ENCODE measurements around the gene NT5DC4. TPM values are rescaled to one million over a fixed set of nuclear protein-coding genes. Genes with fewer than 3 reads are reported as not detected.

The NT5DC4 gene
- total RNA-seq, 1 donor from 2014 or later, result not detected

DNA sequence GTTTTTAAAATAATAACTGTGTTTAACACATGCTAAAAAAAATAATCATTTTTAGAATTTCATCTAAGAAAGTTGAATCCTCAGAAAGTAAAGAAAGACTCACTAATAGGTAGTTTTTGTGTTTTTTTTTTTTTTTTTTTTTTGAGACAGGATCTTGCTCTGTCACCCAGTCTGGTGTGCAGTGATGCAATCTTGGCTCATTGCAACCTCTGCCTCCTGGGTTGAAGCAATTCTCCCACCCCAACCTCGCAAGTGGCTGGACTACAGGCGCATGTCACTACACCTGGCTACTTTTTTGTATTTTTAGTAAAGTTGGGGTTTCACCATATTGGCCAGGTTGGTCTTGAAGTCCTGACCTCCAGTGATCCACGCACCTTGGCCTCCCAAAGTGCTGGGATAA lies 36.4 kb downstream of the NT5DC4 start:
- Histone ChIP-seq H3K27me3 (no peaks in the 10 kb centered on the region), H3K9ac (no peak overlapping the region), H3K4me3 (no peak overlapping the region), H3F3A (ENCODE audit: low read depth) (no peaks in the 10 kb centered on the region), H4K20me1 (ENCODE audit: low read depth) (no peaks in the 10 kb centered on the region), H3K36me3 (peaks cover 33% of the 10 kb centered on the region), H3K27ac (no peak overlapping the region), H2AFZ (replicated peaks) (no peak overlapping the region), H3K79me2 (ENCODE audit: low read depth) (peaks cover 32% of the 10 kb centered on the region), H3K9me3 (ENCODE audit: low read depth) (no peaks in the 10 kb centered on the region), H3K4me2 (no peak overlapping the region), H3K4me1 (no peaks in the 10 kb centered on the region)
- TF ChIP-seq EZH2 (IDR thresholded peaks at IDR 0.05) (no peak), EZH2phosphoT487 (IDR thresholded peaks at IDR 0.05) (no peak)
- TF ChIP-seq, protein P1, sequence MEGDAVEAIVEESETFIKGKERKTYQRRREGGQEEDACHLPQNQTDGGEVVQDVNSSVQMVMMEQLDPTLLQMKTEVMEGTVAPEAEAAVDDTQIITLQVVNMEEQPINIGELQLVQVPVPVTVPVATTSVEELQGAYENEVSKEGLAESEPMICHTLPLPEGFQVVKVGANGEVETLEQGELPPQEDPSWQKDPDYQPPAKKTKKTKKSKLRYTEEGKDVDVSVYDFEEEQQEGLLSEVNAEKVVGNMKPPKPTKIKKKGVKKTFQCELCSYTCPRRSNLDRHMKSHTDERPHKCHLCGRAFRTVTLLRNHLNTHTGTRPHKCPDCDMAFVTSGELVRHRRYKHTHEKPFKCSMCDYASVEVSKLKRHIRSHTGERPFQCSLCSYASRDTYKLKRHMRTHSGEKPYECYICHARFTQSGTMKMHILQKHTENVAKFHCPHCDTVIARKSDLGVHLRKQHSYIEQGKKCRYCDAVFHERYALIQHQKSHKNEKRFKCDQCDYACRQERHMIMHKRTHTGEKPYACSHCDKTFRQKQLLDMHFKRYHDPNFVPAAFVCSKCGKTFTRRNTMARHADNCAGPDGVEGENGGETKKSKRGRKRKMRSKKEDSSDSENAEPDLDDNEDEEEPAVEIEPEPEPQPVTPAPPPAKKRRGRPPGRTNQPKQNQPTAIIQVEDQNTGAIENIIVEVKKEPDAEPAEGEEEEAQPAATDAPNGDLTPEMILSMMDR (IDR thresholded peaks at IDR 0.05), result no peak
- Mint-ChIP-seq H3K27me3 (ENCODE audit: insufficient read depth, low read depth) (no peaks in the 10 kb centered on the region), H3K9me3 (no peaks in the 10 kb centered on the region), H3K4me1 (peaks cover 7% of the 10 kb centered on the region), H3K4me3 (no peak overlapping the region), H3K27ac (no peak overlapping the region), H3K36me3 (peaks cover 45% of the 10 kb centered on the region)
- DNase-seq (ENCODE audit: low spot score), result no peak

DNA sequence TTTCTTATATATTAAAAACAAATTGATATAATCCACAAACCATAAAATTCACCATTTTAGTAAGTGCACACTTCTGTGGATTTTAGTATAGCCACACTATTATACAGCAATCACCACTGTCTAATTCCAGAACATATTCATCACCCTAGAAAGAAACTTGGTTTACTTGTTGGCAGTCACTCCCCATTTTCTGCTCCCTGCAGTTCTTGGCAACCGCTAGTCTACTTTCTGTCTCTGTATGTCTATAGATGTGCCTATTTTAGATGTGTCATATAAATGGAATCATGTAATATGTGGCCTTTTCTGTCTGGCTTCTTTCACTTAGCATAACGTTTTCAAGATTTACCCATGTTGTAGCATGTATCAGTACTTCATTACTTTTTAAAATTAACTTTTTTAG lies 37.9 kb downstream of the NT5DC4 start:
- no peak for DNase-seq (ENCODE audit: low spot score)
- TF ChIP-seq EZH2phosphoT487 (IDR thresholded peaks at IDR 0.05), result no peak
- TF ChIP-seq EZH2 (IDR thresholded peaks at IDR 0.05), result no peak
- TF ChIP-seq, protein P1 (IDR thresholded peaks at IDR 0.05), result no peak
- no peaks in the 10 kb centered on the region for H3K9me3 Mint-ChIP-seq
- H3K4me3 Mint-ChIP-seq, result no peak overlapping the region
- H3K27me3 Mint-ChIP-seq (ENCODE audit: insufficient read depth, low read depth), result peaks cover 2% of the 10 kb centered on the region
- Histone ChIP-seq H3K9ac (no peak overlapping the region), H3K4me1 (peaks cover 11% of the 10 kb centered on the region), H4K20me1 (ENCODE audit: low read depth) (peaks cover 9% of the 10 kb centered on the region), H3K36me3 (peaks cover 33% of the 10 kb centered on the region), H3K9me3 (ENCODE audit: low read depth) (no peaks in the 10 kb centered on the region), H3K4me2 (no peak overlapping the region), H2AFZ (replicated peaks) (no peak overlapping the region), H3F3A (ENCODE audit: low read depth) (no peaks in the 10 kb centered on the region), H3K27ac (no peak overlapping the region), H3K4me3 (no peak overlapping the region), H3K27me3 (no peaks in the 10 kb centered on the region), H3K79me2 (ENCODE audit: low read depth) (peaks cover 45% of the 10 kb centered on the region)
- H3K27ac Mint-ChIP-seq, result no peak overlapping the region
- H3K36me3 Mint-ChIP-seq, result peaks cover 41% of the 10 kb centered on the region
- H3K4me1 Mint-ChIP-seq, result peaks cover 21% of the 10 kb centered on the region

DNA sequence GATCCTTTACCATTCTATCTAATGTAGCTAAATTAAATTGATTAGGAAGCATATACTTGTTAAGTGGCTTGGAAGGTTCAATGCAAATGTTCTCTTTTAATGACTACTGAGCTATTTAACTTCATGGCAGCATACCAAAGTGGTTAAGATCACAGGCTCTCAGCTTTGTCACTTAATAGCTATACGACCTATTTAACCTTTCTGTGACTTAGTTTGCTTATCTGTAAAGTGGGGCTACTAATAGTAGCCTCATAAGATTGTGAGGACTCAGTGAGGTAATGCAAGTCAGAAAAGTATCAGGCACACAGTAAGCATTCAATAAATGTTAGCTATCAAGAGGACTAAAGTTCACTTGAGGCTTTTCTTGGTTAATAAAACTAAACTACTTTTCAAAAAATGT lies 39.3 kb downstream of the NT5DC4 start:
- H3K4me3 ChIP-seq, result no peak overlapping the region
- DNase-seq (ENCODE audit: low spot score), result no peak
- H3K9me3 ChIP-seq (ENCODE audit: low read depth), result no peaks in the 10 kb centered on the region
- no peaks in the 10 kb centered on the region for H3K27me3 ChIP-seq
- Mint-ChIP-seq H3K9me3 (no peaks in the 10 kb centered on the region), H3K36me3 (peaks cover 27% of the 10 kb centered on the region), H3K4me3 (no peak overlapping the region), H3K27ac (no peak overlapping the region), H3K27me3 (ENCODE audit: insufficient read depth, low read depth) (peaks cover 2% of the 10 kb centered on the region), H3K4me1 (peaks cover 25% of the 10 kb centered on the region)
- H3K36me3 ChIP-seq, result peaks cover 33% of the 10 kb centered on the region
- H2AFZ ChIP-seq (replicated peaks), result no peak overlapping the region
- peaks cover 12% of the 10 kb centered on the region for H3K4me1 ChIP-seq
- peaks cover 9% of the 10 kb centered on the region for H4K20me1 ChIP-seq (ENCODE audit: low read depth)
- H3K4me2 ChIP-seq, result no peak overlapping the region
- TF ChIP-seq, protein P1 (IDR thresholded peaks at IDR 0.05), result no peak
- no peak for TF ChIP-seq EZH2phosphoT487 (IDR thresholded peaks at IDR 0.05)
- no peak for TF ChIP-seq EZH2 (IDR thresholded peaks at IDR 0.05)
- no peak overlapping the region for H3K27ac ChIP-seq
- H3K9ac ChIP-seq, result no peak overlapping the region
- peaks cover 35% of the 10 kb centered on the region for H3K79me2 ChIP-seq (ENCODE audit: low read depth)
- H3F3A ChIP-seq (ENCODE audit: low read depth), result peaks cover 6% of the 10 kb centered on the region

Measured in neural progenitor cell (in vitro differentiated cells).